Measurements from ENCODE around the gene MRPL28.

- peak; percentile 24 to 83 (median 60) for TF ChIP-seq CTCF (IDR thresholded peaks at IDR 0.05)
- TF ChIP-seq POLR2A (IDR thresholded peaks at IDR 0.05): peak in 1 of 2 donors; percentile 85
These were observed 31.4 kb upstream of the MRPL28 start, which contains the start of gene DECR2 for GRCh38 chr16:401468-402348.

Data from heart left ventricle (tissue), 13 donors.